Measurements from ENCODE around the gene PCK1. TPM values are rescaled to one million over a fixed set of nuclear protein-coding genes. Genes with fewer than 3 reads are reported as not detected.

PCK1 gene
- total RNA-seq, 1 donor from 2014 or later = not detected

DNA sequence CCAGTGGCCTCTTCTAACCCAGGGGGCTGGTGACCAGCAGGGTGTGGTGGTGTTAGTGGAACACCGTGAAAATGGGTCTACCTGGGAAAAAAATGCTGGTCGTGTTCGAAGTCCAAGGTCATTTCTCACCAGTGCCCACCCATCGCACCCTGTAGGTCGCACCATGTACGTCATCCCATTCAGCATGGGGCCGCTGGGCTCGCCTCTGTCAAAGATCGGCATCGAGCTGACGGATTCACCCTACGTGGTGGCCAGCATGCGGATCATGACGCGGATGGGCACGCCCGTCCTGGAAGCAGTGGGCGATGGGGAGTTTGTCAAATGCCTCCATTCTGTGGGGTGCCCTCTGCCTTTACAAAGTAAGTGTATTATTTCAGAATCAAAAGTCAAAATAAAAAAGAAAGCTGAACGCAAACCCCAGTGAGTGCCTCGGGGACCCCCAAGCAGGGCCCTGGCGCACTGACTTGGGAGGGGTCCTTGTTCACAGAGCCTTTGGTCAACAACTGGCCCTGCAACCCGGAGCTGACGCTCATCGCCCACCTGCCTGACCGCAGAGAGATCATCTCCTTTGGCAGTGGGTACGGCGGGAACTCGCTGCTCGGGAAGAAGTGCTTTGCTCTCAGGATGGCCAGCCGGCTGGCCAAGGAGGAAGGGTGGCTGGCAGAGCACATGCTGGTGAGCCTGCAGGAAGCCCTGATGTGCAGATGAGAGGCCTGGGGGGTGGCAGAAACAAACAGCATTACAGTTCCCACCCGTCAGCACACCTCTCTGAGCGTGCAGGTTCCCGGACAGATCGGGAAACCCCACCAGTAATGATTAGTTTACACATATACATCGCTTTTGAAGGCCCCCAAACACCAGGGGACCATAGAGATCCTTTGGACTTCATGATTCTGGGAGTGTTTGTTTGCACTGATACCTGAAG is 1.9 kb downstream of the PCK1 start:
- H3K4me1 Mint-ChIP-seq = no peaks in the 10 kb centered on the region
- ChIA-PET POLR2A (no interaction called here), CTCF (no interaction called here)
- TF ChIP-seq, protein P1, sequence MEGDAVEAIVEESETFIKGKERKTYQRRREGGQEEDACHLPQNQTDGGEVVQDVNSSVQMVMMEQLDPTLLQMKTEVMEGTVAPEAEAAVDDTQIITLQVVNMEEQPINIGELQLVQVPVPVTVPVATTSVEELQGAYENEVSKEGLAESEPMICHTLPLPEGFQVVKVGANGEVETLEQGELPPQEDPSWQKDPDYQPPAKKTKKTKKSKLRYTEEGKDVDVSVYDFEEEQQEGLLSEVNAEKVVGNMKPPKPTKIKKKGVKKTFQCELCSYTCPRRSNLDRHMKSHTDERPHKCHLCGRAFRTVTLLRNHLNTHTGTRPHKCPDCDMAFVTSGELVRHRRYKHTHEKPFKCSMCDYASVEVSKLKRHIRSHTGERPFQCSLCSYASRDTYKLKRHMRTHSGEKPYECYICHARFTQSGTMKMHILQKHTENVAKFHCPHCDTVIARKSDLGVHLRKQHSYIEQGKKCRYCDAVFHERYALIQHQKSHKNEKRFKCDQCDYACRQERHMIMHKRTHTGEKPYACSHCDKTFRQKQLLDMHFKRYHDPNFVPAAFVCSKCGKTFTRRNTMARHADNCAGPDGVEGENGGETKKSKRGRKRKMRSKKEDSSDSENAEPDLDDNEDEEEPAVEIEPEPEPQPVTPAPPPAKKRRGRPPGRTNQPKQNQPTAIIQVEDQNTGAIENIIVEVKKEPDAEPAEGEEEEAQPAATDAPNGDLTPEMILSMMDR (IDR thresholded peaks at IDR 0.05) = no peak
- no peak for DNase-seq
- H3K9me3 Mint-ChIP-seq = no peaks in the 10 kb centered on the region
- H3K36me3 Mint-ChIP-seq (ENCODE audit: low read depth) = no peaks in the 10 kb centered on the region
- ATAC-seq (ENCODE audit: low read depth) = no peak
- intact Hi-C loops (cut with micrococcal nuclease) = no loop called here
- H3K27ac Mint-ChIP-seq = no peak overlapping the region
- H3K27me3 Mint-ChIP-seq = peaks cover 21% of the 10 kb centered on the region
- no peak overlapping the region for H3K4me3 Mint-ChIP-seq

DNA sequence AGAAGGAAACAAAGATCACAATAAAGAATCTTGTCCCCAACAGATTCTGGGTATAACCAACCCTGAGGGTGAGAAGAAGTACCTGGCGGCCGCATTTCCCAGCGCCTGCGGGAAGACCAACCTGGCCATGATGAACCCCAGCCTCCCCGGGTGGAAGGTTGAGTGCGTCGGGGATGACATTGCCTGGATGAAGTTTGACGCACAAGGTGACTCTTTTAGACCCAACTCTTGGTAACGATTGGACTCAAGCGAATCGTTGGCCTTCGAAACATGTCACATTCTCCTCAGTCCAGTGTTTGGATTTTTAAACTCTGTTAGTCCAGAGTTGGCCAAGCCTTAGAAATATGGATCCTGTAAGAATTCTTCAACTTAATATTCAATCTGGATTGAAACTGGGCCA is 2.6 kb downstream of the PCK1 start:
- Mint-ChIP-seq H3K27me3 (peaks cover 15% of the 10 kb centered on the region), H3K36me3 (ENCODE audit: low read depth) (no peaks in the 10 kb centered on the region), H3K4me3 (no peak overlapping the region), H3K27ac (no peak overlapping the region), H3K9me3 (no peaks in the 10 kb centered on the region), H3K4me1 (no peaks in the 10 kb centered on the region)
- DNase-seq (no peak), ATAC-seq (ENCODE audit: low read depth) (no peak)
- TF ChIP-seq, protein P1 (IDR thresholded peaks at IDR 0.05) = no peak
- CTCF ChIA-PET = no interaction called here
- intact Hi-C loops (cut with micrococcal nuclease) = no loop called here
- POLR2A ChIA-PET = no interaction called here

DNA sequence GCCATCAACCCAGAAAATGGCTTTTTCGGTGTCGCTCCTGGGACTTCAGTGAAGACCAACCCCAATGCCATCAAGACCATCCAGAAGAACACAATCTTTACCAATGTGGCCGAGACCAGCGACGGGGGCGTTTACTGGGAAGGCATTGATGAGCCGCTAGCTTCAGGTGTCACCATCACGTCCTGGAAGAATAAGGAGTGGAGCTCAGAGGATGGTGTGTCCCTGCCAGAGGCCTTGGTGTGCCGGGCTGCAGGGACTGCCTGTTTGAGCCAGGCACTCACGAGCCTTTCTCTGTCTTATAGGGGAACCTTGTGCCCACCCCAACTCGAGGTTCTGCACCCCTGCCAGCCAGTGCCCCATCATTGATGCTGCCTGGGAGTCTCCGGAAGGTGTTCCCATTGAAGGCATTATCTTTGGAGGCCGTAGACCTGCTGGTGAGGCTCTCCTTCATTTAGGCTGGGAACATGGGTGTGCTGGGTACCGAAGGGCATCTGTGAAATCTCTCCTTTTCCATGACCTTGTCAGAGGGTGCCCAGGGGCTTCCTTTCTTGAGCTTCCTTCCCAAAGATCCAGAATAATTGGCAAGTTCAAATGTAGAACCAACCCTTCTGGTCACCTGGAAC is 3.4 kb downstream of the PCK1 start:
- TF ChIP-seq, protein P1 (IDR thresholded peaks at IDR 0.05) = no peak
- intact Hi-C loops (cut with micrococcal nuclease) = no loop called here
- Mint-ChIP-seq H3K4me1 (no peaks in the 10 kb centered on the region), H3K27me3 (peaks cover 17% of the 10 kb centered on the region), H3K4me3 (no peak overlapping the region), H3K27ac (no peak overlapping the region), H3K36me3 (ENCODE audit: low read depth) (no peaks in the 10 kb centered on the region), H3K9me3 (no peaks in the 10 kb centered on the region)
- CTCF ChIA-PET = interaction anchor here (0.7 kb wide), 1 partner anchor 11 kb away, joined by 3 read pairs; no protein-coding TSS in a partner anchor
- DNase-seq (no peak), ATAC-seq (ENCODE audit: low read depth) (no peak)
- POLR2A ChIA-PET = no interaction called here

- ATAC-seq (ENCODE audit: low read depth) (no peak), DNase-seq (no peak)
- Mint-ChIP-seq H3K27ac (no peak overlapping the region), H3K27me3 (peaks cover 16% of the 10 kb centered on the region), H3K36me3 (ENCODE audit: low read depth) (no peaks in the 10 kb centered on the region), H3K4me3 (no peak overlapping the region), H3K4me1 (no peaks in the 10 kb centered on the region), H3K9me3 (no peaks in the 10 kb centered on the region)
- ChIA-PET CTCF (interaction anchor here (0.7 kb wide), 1 partner anchor 10 kb away, joined by 3 read pairs; no protein-coding TSS in a partner anchor), POLR2A (no interaction called here)
- TF ChIP-seq, protein P1 (IDR thresholded peaks at IDR 0.05) = no peak
- intact Hi-C loops (cut with micrococcal nuclease) = no loop called here
These were observed 4.2 kb downstream of the PCK1 start for GRCh38 chr20:57564951-57565642.

DNA sequence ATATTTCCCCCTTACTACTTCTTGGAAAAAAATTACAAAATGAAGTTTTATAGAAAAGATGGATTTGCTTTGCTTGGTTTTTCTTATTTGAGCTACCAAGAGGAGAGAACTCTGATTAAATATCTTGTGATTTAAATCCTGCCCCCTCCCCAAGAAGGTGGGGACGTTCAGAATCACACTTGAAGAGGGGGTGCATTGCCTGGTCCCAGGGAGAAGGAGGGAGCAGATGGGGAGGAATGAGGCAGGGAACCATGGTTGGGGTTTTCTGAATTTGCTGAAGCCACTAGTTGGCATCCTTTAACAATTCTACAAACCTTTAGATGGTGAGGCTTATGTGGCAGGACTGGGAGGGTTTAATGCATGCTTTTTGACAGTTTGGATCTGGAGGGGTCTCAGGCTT is 5.5 kb downstream of the PCK1 start:
- no peaks in the 10 kb centered on the region for H3K4me1 Mint-ChIP-seq
- no peak overlapping the region for H3K4me3 Mint-ChIP-seq
- DNase-seq = no peak
- no peaks in the 10 kb centered on the region for H3K9me3 Mint-ChIP-seq
- H3K27ac Mint-ChIP-seq = no peak overlapping the region
- ATAC-seq (ENCODE audit: low read depth) = no peak
- intact Hi-C loops (cut with micrococcal nuclease) = no loop called here
- H3K36me3 Mint-ChIP-seq (ENCODE audit: low read depth) = no peaks in the 10 kb centered on the region
- POLR2A ChIA-PET = no interaction called here
- CTCF ChIA-PET = no interaction called here
- TF ChIP-seq, protein P1 (IDR thresholded peaks at IDR 0.05) = no peak
- peaks cover 14% of the 10 kb centered on the region for H3K27me3 Mint-ChIP-seq

Measured in activated B cell treated with CpG ODN at 0.5 μM for 24 hours (primary cell).